ENCODE data around the gene FOXC1.

Gene FOXC1

DNA sequence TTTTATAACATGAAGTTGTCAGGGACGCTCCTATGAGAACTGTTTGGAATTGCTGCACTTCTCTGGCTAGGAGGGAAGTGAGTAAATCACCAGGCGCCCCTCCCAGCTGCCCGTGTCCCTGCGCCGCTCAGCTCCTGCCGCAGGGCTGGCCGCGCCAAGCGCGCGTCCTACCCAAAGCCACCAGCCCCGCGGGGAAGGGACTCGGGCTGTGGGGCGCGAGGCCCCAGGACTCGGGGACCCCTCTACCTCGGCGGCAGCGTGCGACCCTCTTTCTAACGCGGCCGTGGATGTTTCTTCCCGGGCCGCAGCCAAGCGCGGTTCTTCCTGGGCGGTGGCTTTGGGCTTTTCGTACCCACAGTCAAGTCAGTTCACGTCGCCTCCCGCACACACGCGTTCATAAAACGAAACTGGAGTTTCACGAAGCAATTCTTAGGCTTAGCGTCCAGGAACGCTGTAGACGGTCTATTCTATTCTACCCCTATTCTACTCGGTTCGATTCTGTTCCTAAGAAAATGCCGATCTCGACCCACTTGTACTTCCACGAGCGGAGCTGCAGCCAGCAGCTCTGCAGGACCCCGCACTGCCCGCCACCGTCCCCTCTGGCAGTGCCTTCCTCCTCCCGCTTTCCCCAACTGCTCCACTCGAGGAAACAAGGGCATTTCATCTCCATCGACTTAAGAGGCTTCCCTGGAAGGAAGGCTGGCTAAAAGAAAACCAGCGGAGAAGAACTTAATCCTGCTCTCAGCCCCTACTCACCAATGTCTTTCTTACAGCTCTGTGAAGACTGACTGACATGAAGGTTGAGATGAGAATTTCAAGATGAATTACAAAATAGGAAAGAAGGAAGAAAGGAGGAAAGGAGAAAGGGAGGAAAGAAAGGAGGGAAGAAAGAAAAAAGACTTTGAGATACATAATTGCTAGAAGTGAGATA lies 15.4 kb downstream of the FOXC1 start:
- no peak for DNase-seq

DNA sequence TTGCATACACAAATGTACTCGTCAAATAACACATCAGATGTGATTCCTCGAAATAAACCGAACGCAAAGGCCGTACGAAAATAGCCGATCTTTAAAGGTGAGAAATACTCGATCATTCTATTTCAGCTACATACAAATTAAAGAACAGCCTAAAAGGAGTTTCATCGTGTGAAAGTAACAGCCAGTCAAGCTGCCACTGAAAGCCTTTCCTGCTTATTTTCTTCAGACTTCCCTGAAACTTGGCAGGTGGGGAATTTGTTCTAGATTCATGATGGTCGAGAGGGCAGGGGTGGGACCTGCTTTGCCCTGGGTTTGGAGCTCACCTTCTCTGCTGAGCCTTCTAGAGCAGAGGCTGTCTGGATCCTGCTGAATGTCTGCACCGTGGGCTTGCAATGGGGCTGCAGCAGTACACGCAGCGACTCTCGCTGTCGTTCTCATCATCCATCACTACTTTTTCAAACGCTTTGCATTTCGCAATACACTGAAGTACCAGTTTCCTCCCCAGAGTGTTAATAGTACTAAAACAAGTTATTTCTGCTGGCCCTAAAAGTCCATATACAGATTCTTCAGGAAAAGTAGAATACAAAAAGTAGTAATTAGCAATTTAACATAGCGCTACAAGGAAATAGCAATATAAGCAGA lies 16.2 kb downstream of the FOXC1 start:
- no peak for DNase-seq

GRCh38 chr6:1626481-1626880 lies 16.8 kb downstream of the FOXC1 start:
- DNase-seq = no peak

- no peak for DNase-seq
Measured at GRCh38 chr6:1627827-1628560, 18.3 kb downstream of the FOXC1 start.

- no peak for DNase-seq
Measured at GRCh38 chr6:1629316-1629715, 19.6 kb downstream of the FOXC1 start.

DNA sequence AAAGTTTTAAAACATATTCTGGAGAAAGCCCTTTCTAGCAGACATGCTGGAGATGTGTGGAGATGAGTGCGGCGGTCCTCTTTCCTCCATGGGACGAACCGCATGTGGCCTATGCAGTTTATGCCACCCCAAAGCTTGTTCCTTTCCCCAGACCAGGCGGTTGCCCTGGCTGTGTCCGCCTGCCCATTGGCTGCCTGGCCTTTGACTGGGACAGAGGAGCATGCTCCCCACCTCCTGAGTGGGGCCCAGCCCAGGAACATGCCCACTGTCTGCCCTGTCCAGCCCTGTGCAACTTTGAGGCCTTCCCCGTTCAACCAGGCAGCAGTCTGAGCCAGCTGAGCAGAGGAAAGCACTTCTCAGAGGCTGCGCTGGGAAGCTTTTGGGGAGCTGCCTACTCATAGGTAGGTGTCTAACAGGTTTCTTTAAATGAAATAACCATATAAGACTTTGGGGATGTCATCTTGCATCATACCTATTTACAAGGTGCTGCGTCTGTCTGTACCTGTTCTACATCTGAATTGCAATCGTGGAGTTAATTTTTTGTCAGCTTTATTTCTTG lies 20.6 kb downstream of the FOXC1 start:
- no peak for DNase-seq

DNA sequence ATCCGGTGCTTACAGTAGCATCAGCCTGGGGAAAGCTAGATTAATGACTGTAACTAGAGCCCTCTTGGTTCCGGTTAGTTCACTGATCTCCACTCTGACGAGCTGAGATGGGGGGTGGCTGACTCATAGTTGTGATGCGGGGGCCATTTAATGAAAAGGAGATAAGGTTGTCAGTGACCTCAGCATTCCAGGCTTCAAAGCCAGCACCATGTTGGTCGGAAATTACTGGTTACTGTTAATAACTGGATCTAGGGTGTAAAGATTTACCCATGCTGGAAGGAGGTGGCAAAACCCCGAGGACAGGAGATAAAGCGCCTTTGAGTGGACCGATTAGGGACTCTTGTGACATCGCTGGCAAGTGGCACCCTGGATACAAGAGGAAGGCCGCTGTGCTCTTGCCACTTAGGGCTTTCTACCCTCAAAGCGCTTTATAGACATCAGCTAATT lies 21.1 kb downstream of the FOXC1 start:
- no peak for DNase-seq

- DNase-seq = no peak
Measured at GRCh38 chr6:1631251-1631650, 21.5 kb downstream of the FOXC1 start.

DNA sequence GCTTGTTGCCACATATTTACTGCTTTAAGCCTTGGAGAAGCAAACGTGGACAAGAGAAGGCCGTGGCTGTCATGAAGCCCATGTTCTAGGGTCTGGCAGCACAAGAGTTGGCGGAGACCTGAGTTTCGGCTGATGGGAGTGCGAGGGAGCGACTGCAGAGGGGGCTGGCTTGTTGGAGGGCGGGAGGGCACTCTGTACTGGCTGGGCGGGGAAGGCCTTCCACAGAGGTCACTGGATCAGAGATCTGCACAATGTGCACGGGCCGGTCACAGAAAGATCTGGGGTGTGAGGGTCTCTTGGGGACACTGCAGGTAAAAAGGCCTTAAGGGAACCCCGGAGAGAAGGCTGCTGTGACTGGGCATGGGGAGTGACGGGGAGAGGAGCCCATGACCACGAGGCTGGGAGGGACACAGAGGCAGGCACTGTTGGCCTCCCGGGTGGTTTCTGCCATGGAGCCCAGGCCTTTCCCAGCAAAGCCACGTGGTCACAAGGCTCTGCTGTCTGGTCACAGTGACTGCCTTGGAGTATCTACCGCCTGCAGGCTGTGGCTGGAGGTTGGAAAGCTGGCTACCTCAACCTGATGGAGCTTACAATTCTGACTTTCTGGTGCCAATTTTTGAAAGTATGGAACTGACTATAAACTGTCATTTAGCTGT lies 23.8 kb downstream of the FOXC1 start:
- DNase-seq = no peak

- no peak for DNase-seq
Measured at GRCh38 chr6:1634081-1634480, 24.4 kb downstream of the FOXC1 start.

GRCh38 chr6:1635305-1636010 lies 25.7 kb downstream of the FOXC1 start:
- DNase-seq = no peak

- DNase-seq = no peak
Measured at GRCh38 chr6:1636272-1636825, 26.6 kb downstream of the FOXC1 start.

GRCh38 chr6:1636971-1637871 lies 27.5 kb downstream of the FOXC1 start:
- DNase-seq = no peak

- no peak for DNase-seq
Measured at GRCh38 chr6:1639430-1639829, 29.7 kb downstream of the FOXC1 start.

- no peak for DNase-seq
Measured at GRCh38 chr6:1640476-1640875, 30.8 kb downstream of the FOXC1 start.

GRCh38 chr6:1641343-1641885 lies 31.7 kb downstream of the FOXC1 start:
- DNase-seq = no peak

GRCh38 chr6:1643111-1643510 lies 33.4 kb downstream of the FOXC1 start:
- DNase-seq = no peak

GRCh38 chr6:1643830-1644445 lies 34.2 kb downstream of the FOXC1 start:
- no peak for DNase-seq

GRCh38 chr6:1644516-1645060 lies 34.9 kb downstream of the FOXC1 start:
- no peak for DNase-seq

Data from activated CD4-positive, alpha-beta T cell treated with anti-CD3 and anti-CD28 coated beads, Interleukin-2, amount 50 U/mL, for 48 hours (primary cell).